Sigmoid colon (tissue), 7 donors: ENCODE results near the gene QPCTL. TPM values are rescaled to one million over a fixed set of nuclear protein-coding genes. Genes with fewer than 3 reads are reported as not detected.

Experiments
- DNase-seq: peaks from one replicate; pipeline ENCODE4 v3.0.0-alpha.2; 2019
- H3K27ac ChIP-seq, 4 donors: fragments of 200-600 bp; sonication (generic); one replicate each; pipeline ENCODE4 v1.5.1; 2016 to 2019; ENCODE audit warnings: mild to moderate bottlenecking in 1 of 4
- H3K27me3 ChIP-seq, 3 donors: fragments of 200-600 bp; sonication (generic); one replicate each; pipeline ENCODE4 v1.5.1; 2019; ENCODE audit warnings: mild to moderate bottlenecking in 1 of 3
- H3K36me3 ChIP-seq, 4 donors: fragments of 200-600 bp; sonication (generic); one replicate each; pipeline ENCODE4 v1.5.1; 2016 to 2019
- H3K4me1 ChIP-seq, 4 donors: fragments of 200-600 bp; sonication (generic); one replicate each; pipeline ENCODE4 v1.5.1; 2017 to 2019
- H3K4me3 ChIP-seq, 4 donors: fragments of 200-600 bp; sonication (generic); one replicate each; pipeline ENCODE4 v1.5.1; 2017 to 2019; ENCODE audit warnings: mild to moderate bottlenecking in 2 of 4, moderate library complexity in 1 of 4
- H3K9me3 ChIP-seq, 4 donors: fragments of 200-600 bp in 3 of 4; sonication (generic) in 3 of 4; one replicate each; pipeline versions ENCODE4 v1.5.1 to v1.6.1; 2013 to 2019
- CTCF ChIP-seq, 4 experiments: fragments of 450-650 bp in 3 of 4; fragments of 200-600 bp in 1 of 4; IDR thresholded peaks; one replicate each; pipeline ENCODE4 v1.5.1; 2016 to 2019; ENCODE audit warnings: antibody characterized with exemption in 4 of 4, mild to moderate bottlenecking in 3 of 4, moderate library complexity in 2 of 4
- EP300 ChIP-seq, 4 donors: sonication (generic); formaldehyde crosslinking; IDR thresholded peaks; one replicate each; pipeline ENCODE4 v1.6.1; 2017; ENCODE audit warnings: antibody characterized with exemption in 4 of 4
- POLR2A ChIP-seq, 2 donors: fragments of 450-650 bp; IDR thresholded peaks; one replicate each; pipeline ENCODE4 v1.6.1; 2016; ENCODE audit warnings: antibody characterized with exemption in 2 of 2, mild to moderate bottlenecking in 2 of 2, moderate library complexity in 2 of 2
- POLR2AphosphoS5 ChIP-seq, 4 donors: sonication (generic); formaldehyde crosslinking; IDR thresholded peaks; one replicate each; pipeline ENCODE4 v1.6.1; 2017; ENCODE audit warnings: antibody characterized with exemption in 4 of 4
- WGBS, 2 donors: extraction: QIAGEN DNeasy Blood & Tissue Kit; methylation state at CpG; one replicate each; pipeline ENCODE4 v1.1.7; 2013; 5-methylcytosine and 5-hydroxymethylcytosine counted together
- intact Hi-C: fragments of 100-400 bp; cut with DNase I; formaldehyde crosslinking; loops from one replicate; pipeline ENCODE4 v1.15.1; 2023
- polyA plus RNA-seq, 3 donors: library from polyadenylated mRNA; stranded (reverse); fragments of 200-250 nt; gene quantifications; one replicate each; pipeline ENCODE4 v1.2.3, GENCODE V29; 2013
- total RNA-seq, 4 donors: library from RNA; depleted of rRNA; stranded (reverse); fragments of >200 nt; gene quantifications; one replicate each; pipeline ENCODE4 v1.1.0, GENCODE V29; 2016
- donor health status: healthy with polysubstance abuse.
- donor health status: Bipolar disorder and iron deficiency.
- donor health status: healthy.

QPCTL gene
- total and polyA plus RNA-seq, 7 donors: 1.2 to 7.6 (median 2.4) TPM

- intact Hi-C loops: no loop called here
- Histone ChIP-seq H3K9me3 (no peaks in the 10 kb centered on the region), H3K36me3 (no peaks in the 10 kb centered on the region), H3K4me1 (peaks cover 0 to 22% (median 15%) of the 10 kb centered on the region in 4 donors), H3K27ac (no peak overlapping the region), H3K4me3 (no peak overlapping the region), H3K27me3 (peaks cover 41 to 97% (median 68%) of the 10 kb centered on the region in 3 donors)
- no peak for DNase-seq
- no peak for TF ChIP-seq POLR2AphosphoS5 (IDR thresholded peaks at IDR 0.05)
- TF ChIP-seq POLR2A (IDR thresholded peaks at IDR 0.05): no peak
- TF ChIP-seq CTCF (IDR thresholded peaks at IDR 0.05): no peak
- TF ChIP-seq EP300 (IDR thresholded peaks at IDR 0.05): no peak
- 67 to 74% methylated on average over 7 of the region's 7 CpGs for WGBS, 2 donors
Measured at GRCh38 chr19:45674946-45675345, 17.5 kb upstream of the QPCTL start.

GRCh38 chr19:45676851-45677263 is 15.6 kb upstream of the QPCTL start:
- intact Hi-C loops: no loop called here
- Histone ChIP-seq H3K27ac (no peak overlapping the region), H3K36me3 (no peaks in the 10 kb centered on the region), H3K27me3 (peaks cover 25 to 83% (median 50%) of the 10 kb centered on the region in 3 donors), H3K4me3 (peak overlapping the region in 2 of 4 donors; percentile 27), H3K4me1 (peaks cover 0 to 25% (median 22%) of the 10 kb centered on the region in 4 donors), H3K9me3 (no peaks in the 10 kb centered on the region)
- DNase-seq: no peak
- 3 to 4% methylated on average over 28 of the region's 28 CpGs for WGBS, 2 donors
- TF ChIP-seq POLR2A (IDR thresholded peaks at IDR 0.05) (no peak), EP300 (IDR thresholded peaks at IDR 0.05) (no peak), CTCF (IDR thresholded peaks at IDR 0.05) (no peak), POLR2AphosphoS5 (IDR thresholded peaks at IDR 0.05) (no peak)

GRCh38 chr19:45677351-45678230 is 14.9 kb upstream of the QPCTL start:
- Histone ChIP-seq H3K36me3 (no peaks in the 10 kb centered on the region), H3K4me1 (peaks cover 0 to 28% (median 23%) of the 10 kb centered on the region in 4 donors), H3K27ac (no peak overlapping the region), H3K9me3 (no peaks in the 10 kb centered on the region), H3K4me3 (peak overlapping the region in 2 of 4 donors; percentile 27), H3K27me3 (peaks cover 24 to 77% (median 45%) of the 10 kb centered on the region in 3 donors)
- intact Hi-C loops: no loop called here
- TF ChIP-seq CTCF (IDR thresholded peaks at IDR 0.05): no peak
- no peak for TF ChIP-seq POLR2AphosphoS5 (IDR thresholded peaks at IDR 0.05)
- TF ChIP-seq EP300 (IDR thresholded peaks at IDR 0.05): no peak
- TF ChIP-seq POLR2A (IDR thresholded peaks at IDR 0.05): no peak
- no peak for DNase-seq
- WGBS, 2 donors: 3 to 4% methylated on average over 49 of the region's 49 CpGs

- no peak for TF ChIP-seq POLR2A (IDR thresholded peaks at IDR 0.05)
- peak; percentile 87 to 99 (median 90) for TF ChIP-seq CTCF (IDR thresholded peaks at IDR 0.05)
- no peak for TF ChIP-seq POLR2AphosphoS5 (IDR thresholded peaks at IDR 0.05)
- TF ChIP-seq EP300 (IDR thresholded peaks at IDR 0.05): no peak
- Histone ChIP-seq H3K27ac (peak overlapping the region; percentile 66 to 82 (median 78)), H3K36me3 (peaks cover 0 to 16% (median 8%) of the 10 kb centered on the region in 4 donors), H3K4me1 (peaks cover 0 to 28% (median 23%) of the 10 kb centered on the region in 4 donors), H3K27me3 (peaks cover 24 to 39% (median 34%) of the 10 kb centered on the region in 3 donors), H3K9me3 (no peaks in the 10 kb centered on the region), H3K4me3 (peak overlapping the region; percentile 19 to 49 (median 42))
- 1 to 3% methylated on average over 51 of the region's 51 CpGs for WGBS, 2 donors
- intact Hi-C loops: no loop called here
- peak; percentile 93 for DNase-seq
Measured at GRCh38 chr19:45681391-45682015, 11.0 kb upstream of the QPCTL start.
